NCI-H345 treated with DMSO at 0.1 percent for 48 hours (cell line): ENCODE data around the gene UBALD1.

Experiments used
- DNase-seq: peaks from one replicate; lab custom pipeline; 2025; ENCODE audit not compliant: unreplicated experiment; lab: John Stamatoyannopoulos, UW

The UBALD1 gene

GRCh38 chr16:4561596-4561995, 53.1 kb downstream of the UBALD1 start:
- no peak for DNase-seq
